Erythroblast (primary cell): ENCODE data around the gene DSCAML1.

Experiments used
- GATA1 ChIP-seq: IDR thresholded peaks from 2 replicates; pipeline ENCODE4 v1.6.1; 2011; ENCODE audit warnings: low read depth, mild to moderate bottlenecking, control low read depth, low read length, moderate library complexity
- POLR2A ChIP-seq: IDR thresholded peaks from 2 replicates; pipeline ENCODE4 v1.6.1; 2011; ENCODE audit warnings: mild to moderate bottlenecking, low read length

DNA sequence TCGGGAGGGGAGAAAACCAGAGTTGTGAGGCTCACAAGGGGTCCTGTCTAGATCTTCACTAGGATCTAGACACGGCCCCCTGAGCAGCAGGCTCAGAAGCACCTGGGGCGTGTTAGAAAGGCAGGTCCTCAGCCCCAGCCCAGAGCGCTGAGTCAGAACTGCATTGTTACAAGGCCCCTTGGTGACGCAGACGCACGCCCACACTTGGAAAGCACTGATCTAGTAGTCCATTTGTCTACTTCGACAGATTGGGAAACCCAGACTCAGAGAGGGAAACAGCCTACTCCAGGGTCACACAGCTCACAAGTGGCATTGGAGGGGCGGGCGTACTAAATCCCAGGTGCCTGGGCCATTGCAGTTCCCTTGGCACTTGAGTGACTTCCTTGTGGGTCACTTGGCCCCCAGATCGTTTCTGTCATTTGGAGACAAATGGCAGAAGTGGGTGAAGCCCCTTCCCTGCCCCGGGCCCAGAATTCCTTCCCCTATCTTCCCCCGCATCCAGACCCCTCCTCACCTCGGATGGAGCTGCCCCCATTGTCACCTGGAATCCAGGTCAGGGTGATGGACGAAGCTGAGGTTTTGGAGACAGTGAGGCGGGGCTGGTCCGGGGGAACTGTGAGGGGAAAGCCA is 358.5 kb downstream of the DSCAML1 start:
- TF ChIP-seq POLR2A (no peak), GATA1 (no peak)
